CD1c-positive myeloid dendritic cell (primary cell): ENCODE data around the gene ACAD10.
A peak's percentile ranks its signal among the peaks of the same experiment; 100 is the strongest.
"Not testable (repeated sequence)": the region's sequence is repeated elsewhere in the genome, so short reads cannot be mapped to it uniquely, and the experiment has no call there.

ENCODE experiments used
- DNase-seq: peaks from one replicate; pipeline ENCODE4 v3.0.0-alpha.2; 2016; ENCODE audit errors: extremely low spot score

ACAD10 gene

GRCh38 chr12:111753144-111753881 lies 67.5 kb downstream of the ACAD10 start:
- peak; percentile 49 for DNase-seq

- no peak for DNase-seq
These were observed 68.8 kb downstream of the ACAD10 start for GRCh38 chr12:111754671-111755070.

- no peak for DNase-seq
These were observed 70.3 kb downstream of the ACAD10 start for GRCh38 chr12:111756196-111756595.

- DNase-seq = no peak
These were observed 70.8 kb downstream of the ACAD10 start for GRCh38 chr12:111756681-111757080.

- DNase-seq = peak; percentile 50
These were observed 71.7 kb downstream of the ACAD10 start for GRCh38 chr12:111757361-111758119.

GRCh38 chr12:111758120-111758561 lies 72.3 kb downstream of the ACAD10 start:
- DNase-seq = no peak

GRCh38 chr12:111759271-111759670 lies 73.4 kb downstream of the ACAD10 start:
- no peak for DNase-seq

GRCh38 chr12:111759991-111760390 lies 74.1 kb downstream of the ACAD10 start:
- no peak for DNase-seq

- no peak for DNase-seq
These were observed 75.2 kb downstream of the ACAD10 start for GRCh38 chr12:111761099-111761498.

GRCh38 chr12:111761706-111762105 lies 75.9 kb downstream of the ACAD10 start:
- DNase-seq = no peak

GRCh38 chr12:111763552-111763951 lies 77.7 kb downstream of the ACAD10 start:
- not testable (repeated sequence) for DNase-seq

GRCh38 chr12:111764120-111764821 lies 78.4 kb downstream of the ACAD10 start:
- no peak for DNase-seq

GRCh38 chr12:111766608-111767361 lies 80.9 kb downstream of the ACAD10 start, which contains the start of gene ALDH2:
ALDH2 (plus strand) TSS chr12:111766933; CDS start chr12:111766983, 50 bp downstream.
- peak; percentile 42 for DNase-seq

- peak; percentile 9 for DNase-seq
These were observed 81.7 kb downstream of the ACAD10 start for GRCh38 chr12:111767362-111768158.

- DNase-seq = no peak
These were observed 82.5 kb downstream of the ACAD10 start for GRCh38 chr12:111768159-111768895.

GRCh38 chr12:111769599-111769998 lies 83.7 kb downstream of the ACAD10 start:
- DNase-seq = no peak

GRCh38 chr12:111773801-111774551 lies 88.1 kb downstream of the ACAD10 start:
- peak; percentile 90 for DNase-seq

GRCh38 chr12:111775205-111776193 lies 89.6 kb downstream of the ACAD10 start:
- peak; percentile 94 for DNase-seq
